Mucosa of stomach (tissue), 1 donor: ENCODE measurements around the gene MYLK4.

ENCODE experiments used
- H3K27me3 ChIP-seq: one replicate; pipeline ENCODE4 v1.7.0; 2013; ENCODE audit warnings: mild to moderate bottlenecking, low read length; ENCODE audit not compliant: control insufficient read depth, insufficient read depth
- H3K36me3 ChIP-seq: one replicate; pipeline ENCODE4 v1.7.0; 2013; ENCODE audit warnings: low read length; ENCODE audit not compliant: control insufficient read depth, insufficient read depth
- H3K4me1 ChIP-seq: one replicate; pipeline ENCODE4 v1.7.0; 2013; ENCODE audit warnings: mild to moderate bottlenecking, low read length; ENCODE audit not compliant: control insufficient read depth, insufficient read depth
- H3K4me3 ChIP-seq: one replicate; pipeline ENCODE4 v1.7.0; 2013; ENCODE audit warnings: low read length
- H3K9ac ChIP-seq: one replicate; pipeline ENCODE4 v1.7.0; 2013; ENCODE audit warnings: mild to moderate bottlenecking, low read length, moderate library complexity
- H3K9me3 ChIP-seq: one replicate; pipeline ENCODE4 v1.7.0; 2013; ENCODE audit warnings: mild to moderate bottlenecking, low read length, moderate library complexity; ENCODE audit not compliant: control insufficient read depth
- donor health status: Pancreatic carcinoma.

MYLK4 gene

DNA sequence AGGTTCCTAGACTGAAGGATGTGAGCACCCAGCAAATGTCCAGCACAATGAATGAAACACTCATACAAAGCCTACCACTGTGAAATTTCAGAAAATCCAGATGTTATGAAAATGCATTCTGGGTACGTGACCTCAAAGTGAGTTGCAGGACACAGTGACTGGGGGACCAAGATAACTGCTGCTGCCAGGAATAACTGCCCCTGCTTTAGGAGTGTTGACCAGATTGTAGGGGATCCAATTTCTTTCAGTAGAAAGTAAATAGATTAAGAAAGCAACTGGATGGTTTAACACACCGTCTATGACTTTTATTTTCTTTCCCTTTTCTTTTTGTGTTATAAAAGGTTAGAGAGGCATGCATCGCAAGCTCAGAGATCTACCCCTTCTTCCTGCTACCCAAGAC lies 29.5 kb downstream of the MYLK4 start:
- no peak overlapping the region for H3K9ac ChIP-seq
- peaks cover 5% of the 10 kb centered on the region for H3K4me1 ChIP-seq
- no peaks in the 10 kb centered on the region for H3K36me3 ChIP-seq
- H3K9me3 ChIP-seq: no peaks in the 10 kb centered on the region
- no peak overlapping the region for H3K4me3 ChIP-seq
- no peaks in the 10 kb centered on the region for H3K27me3 ChIP-seq

GRCh38 chr6:2719093-2719455 lies 31.6 kb downstream of the MYLK4 start:
- no peak overlapping the region for H3K4me3 ChIP-seq
- H3K36me3 ChIP-seq: no peaks in the 10 kb centered on the region
- H3K9ac ChIP-seq: no peak overlapping the region
- peaks cover 5% of the 10 kb centered on the region for H3K4me1 ChIP-seq
- no peaks in the 10 kb centered on the region for H3K27me3 ChIP-seq
- no peaks in the 10 kb centered on the region for H3K9me3 ChIP-seq

- Histone ChIP-seq H3K9ac (no peak overlapping the region), H3K36me3 (no peaks in the 10 kb centered on the region), H3K4me1 (peaks cover 5% of the 10 kb centered on the region), H3K27me3 (no peaks in the 10 kb centered on the region), H3K9me3 (no peaks in the 10 kb centered on the region), H3K4me3 (no peak overlapping the region)
Measured at GRCh38 chr6:2718334-2719092, 32.2 kb downstream of the MYLK4 start.

DNA sequence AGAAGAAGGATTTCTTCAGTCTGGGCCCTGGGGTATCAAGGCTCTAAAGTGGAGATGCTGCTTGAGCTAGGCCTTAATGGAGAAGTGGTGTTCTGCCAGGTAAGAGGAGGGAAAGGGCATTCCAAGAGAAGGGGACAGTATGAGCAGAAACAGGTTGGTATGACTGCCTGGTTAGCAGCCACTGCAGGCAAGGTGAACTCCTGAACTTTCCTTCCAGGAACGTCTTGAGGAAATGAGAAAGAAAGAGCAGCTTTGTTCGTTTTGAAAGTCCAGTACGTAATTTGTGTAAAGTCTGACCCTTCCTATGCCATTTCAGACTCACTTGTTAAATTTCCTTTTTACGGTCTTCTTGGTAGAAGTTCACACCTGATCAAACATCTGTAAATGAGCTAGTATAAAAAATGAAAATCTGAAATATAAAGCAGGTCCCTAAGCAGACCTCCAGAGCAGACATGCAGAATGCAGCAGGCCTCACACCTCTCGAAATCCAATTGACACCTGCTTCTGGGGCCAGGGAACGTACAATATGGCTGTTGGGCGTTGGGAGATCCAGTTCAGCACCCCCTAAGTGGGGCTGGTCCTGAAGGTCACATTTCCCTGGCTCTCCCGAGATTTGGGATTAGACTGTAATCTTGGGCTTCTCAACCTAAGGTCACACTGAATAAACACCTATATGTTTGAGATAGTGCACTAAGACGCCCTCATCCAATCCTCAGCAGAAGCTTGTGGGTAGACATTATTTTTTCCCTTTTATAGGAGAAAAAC lies 33.6 kb downstream of the MYLK4 start:
- Histone ChIP-seq H3K9me3 (no peaks in the 10 kb centered on the region), H3K4me3 (no peak overlapping the region), H3K36me3 (no peaks in the 10 kb centered on the region), H3K27me3 (no peaks in the 10 kb centered on the region), H3K4me1 (peaks cover 5% of the 10 kb centered on the region), H3K9ac (no peak overlapping the region)

DNA sequence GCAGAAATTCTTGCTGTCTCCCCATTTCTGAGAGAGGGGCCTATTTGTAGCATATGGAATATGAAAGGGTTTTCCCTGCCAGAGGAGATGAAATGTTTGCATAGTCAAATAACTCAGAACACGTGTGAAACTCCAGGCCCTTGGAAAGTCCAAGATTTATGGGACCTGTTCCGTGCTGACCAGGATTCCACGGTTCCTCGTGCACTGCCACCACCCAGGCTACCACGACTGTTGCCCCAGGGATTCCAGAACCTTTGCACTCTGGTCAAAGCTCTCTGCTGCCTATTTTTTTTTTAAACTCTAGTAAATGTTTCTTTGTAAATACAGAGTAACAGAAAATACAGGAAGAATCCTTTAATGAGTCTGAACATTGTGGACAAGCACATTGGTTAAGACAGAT lies 35.0 kb downstream of the MYLK4 start:
- Histone ChIP-seq H3K36me3 (no peaks in the 10 kb centered on the region), H3K4me3 (no peak overlapping the region), H3K9me3 (no peaks in the 10 kb centered on the region), H3K4me1 (peaks cover 5% of the 10 kb centered on the region), H3K9ac (no peak overlapping the region), H3K27me3 (no peaks in the 10 kb centered on the region)

- no peaks in the 10 kb centered on the region for H3K27me3 ChIP-seq
- no peak overlapping the region for H3K4me3 ChIP-seq
- no peaks in the 10 kb centered on the region for H3K36me3 ChIP-seq
- no peak overlapping the region for H3K9ac ChIP-seq
- H3K4me1 ChIP-seq: peaks cover 5% of the 10 kb centered on the region
- H3K9me3 ChIP-seq: peaks cover 5% of the 10 kb centered on the region
Measured at GRCh38 chr6:2714111-2714895, 36.4 kb downstream of the MYLK4 start.

DNA sequence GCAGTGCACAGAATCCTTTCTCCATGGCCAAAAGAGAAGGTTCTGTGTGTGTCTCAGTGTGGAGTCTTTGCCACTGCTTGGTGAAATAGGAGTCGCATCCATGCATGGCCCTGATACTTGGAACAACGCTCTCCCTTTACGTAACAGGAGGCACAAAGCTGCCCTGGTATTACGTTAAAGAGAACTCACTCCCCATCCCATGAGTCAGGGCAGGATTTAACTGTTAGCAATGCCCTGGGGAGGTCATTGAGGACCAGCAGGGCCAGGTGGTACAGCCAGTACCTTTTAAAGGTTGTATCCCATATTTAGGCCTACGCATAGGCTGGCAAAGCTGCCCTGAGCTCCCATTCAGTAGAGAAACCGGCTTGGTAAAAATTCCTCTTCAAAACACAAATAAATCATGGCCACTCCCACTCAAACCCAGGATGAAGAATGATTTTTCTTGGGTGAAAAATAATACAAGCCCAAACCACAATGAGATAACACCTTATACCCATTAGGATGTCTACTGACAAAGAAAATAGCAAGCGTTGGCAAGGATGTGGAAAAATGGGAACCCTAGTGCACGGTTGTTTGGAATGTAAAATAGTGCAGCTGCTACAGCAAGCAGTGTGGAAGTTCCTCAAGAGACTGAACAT lies 37.1 kb downstream of the MYLK4 start:
- Histone ChIP-seq H3K27me3 (no peaks in the 10 kb centered on the region), H3K36me3 (no peaks in the 10 kb centered on the region), H3K4me3 (no peak overlapping the region), H3K4me1 (peaks cover 5% of the 10 kb centered on the region), H3K9me3 (peaks cover 5% of the 10 kb centered on the region), H3K9ac (no peak overlapping the region)

DNA sequence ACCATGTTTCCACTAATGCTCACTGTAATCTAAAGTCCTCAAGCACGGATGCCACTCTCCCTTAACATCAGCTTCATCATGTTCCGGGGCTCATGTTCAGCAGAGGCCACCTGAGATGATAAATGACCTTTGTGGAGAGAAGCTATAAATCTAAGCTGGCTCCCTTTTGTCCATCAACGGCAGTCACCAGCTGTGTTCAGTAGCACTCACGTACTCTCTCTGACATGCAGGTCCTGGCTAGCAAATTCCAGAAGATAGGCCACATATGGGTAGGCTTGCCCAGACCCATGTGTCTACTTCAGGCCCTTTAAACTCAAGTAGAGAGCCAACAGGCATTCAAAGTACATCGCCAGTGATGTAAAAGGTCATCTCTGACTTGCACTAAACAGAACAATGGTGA lies 38.6 kb downstream of the MYLK4 start:
- Histone ChIP-seq H3K27me3 (no peaks in the 10 kb centered on the region), H3K36me3 (no peaks in the 10 kb centered on the region), H3K4me1 (no peaks in the 10 kb centered on the region), H3K9me3 (peaks cover 5% of the 10 kb centered on the region), H3K9ac (no peak overlapping the region), H3K4me3 (no peak overlapping the region)

- Histone ChIP-seq H3K36me3 (no peaks in the 10 kb centered on the region), H3K27me3 (no peaks in the 10 kb centered on the region), H3K4me3 (no peak overlapping the region), H3K9ac (no peak overlapping the region), H3K4me1 (no peaks in the 10 kb centered on the region), H3K9me3 (peaks cover 5% of the 10 kb centered on the region)
Measured at GRCh38 chr6:2710412-2710811, 40.3 kb downstream of the MYLK4 start.

DNA sequence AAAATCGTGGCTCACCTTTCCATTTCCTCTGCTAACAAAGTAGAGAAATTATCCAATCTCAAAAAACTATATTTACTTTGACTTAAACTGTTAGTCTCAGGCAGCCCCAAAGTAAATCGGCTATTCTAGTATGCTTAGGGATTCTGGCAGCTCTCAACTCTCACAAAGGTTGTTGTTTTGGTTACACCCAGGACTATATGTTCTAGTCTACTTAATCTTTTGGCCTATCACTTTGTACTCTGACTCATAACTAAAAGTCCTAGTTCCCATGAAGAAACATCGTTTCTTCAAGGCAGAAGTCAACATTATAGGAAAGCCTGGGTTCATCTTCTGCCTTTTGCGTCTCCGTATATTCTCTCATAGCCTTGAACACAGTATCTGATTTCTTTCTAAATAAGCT lies 42.3 kb downstream of the MYLK4 start:
- Histone ChIP-seq H3K4me3 (no peak overlapping the region), H3K9ac (no peak overlapping the region), H3K9me3 (peaks cover 5% of the 10 kb centered on the region), H3K36me3 (no peaks in the 10 kb centered on the region), H3K4me1 (no peaks in the 10 kb centered on the region), H3K27me3 (no peaks in the 10 kb centered on the region)

DNA sequence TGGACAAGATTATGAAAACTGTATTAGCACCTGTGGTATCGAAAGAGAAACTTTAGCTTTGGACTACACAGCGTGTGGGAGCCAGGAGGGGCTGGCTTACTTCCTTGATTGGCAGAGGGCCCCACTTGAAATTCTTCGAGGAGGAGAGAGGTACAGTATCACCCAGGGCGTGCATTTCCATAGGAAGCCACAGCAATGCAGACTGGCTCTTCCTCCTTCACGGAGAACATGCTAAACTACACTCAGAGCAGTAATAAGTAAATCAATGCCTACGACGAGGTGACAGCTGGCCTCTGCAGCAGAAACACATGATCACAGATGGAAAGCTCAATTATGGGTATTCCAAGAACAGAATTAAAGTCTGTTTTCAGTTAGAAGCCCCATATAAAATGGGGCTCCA lies 44.2 kb downstream of the MYLK4 start:
- H3K27me3 ChIP-seq: no peaks in the 10 kb centered on the region
- no peak overlapping the region for H3K9ac ChIP-seq
- H3K4me3 ChIP-seq: no peak overlapping the region
- no peaks in the 10 kb centered on the region for H3K4me1 ChIP-seq
- peaks cover 5% of the 10 kb centered on the region for H3K9me3 ChIP-seq
- H3K36me3 ChIP-seq: no peaks in the 10 kb centered on the region

GRCh38 chr6:2705256-2705655 lies 45.5 kb downstream of the MYLK4 start:
- Histone ChIP-seq H3K9me3 (peaks cover under 1% of the 10 kb centered on the region), H3K4me3 (no peak overlapping the region)

More at GRCh38 chr6:2705256-2705655, 45.5 kb downstream of the MYLK4 start:
- Histone ChIP-seq H3K4me1 (no peaks in the 10 kb centered on the region), H3K36me3 (no peaks in the 10 kb centered on the region), H3K9ac (no peak overlapping the region), H3K27me3 (no peaks in the 10 kb centered on the region)
